DND-41 (cell line): ENCODE measurements around the gene MYO1B.

Source experiments
- ATAC-seq: fragments of 200-7000 bp; cut with Tn5 transposase; 3 replicates; pipeline ENCODE4 v1.9.1; 2021; ENCODE audit warnings: low read depth; ENCODE audit not compliant: insufficient read depth
- DNase-seq: peaks from one replicate; pipeline ENCODE4 v3.0.0-alpha.2; 2020
- H2AFZ ChIP-seq: 2 replicates; pipeline ENCODE4 v1.6.0; 2012; ENCODE audit warnings: low read depth, low read length
- H3K27ac ChIP-seq: 2 replicates; pipeline ENCODE4 v1.5.1; 2012; ENCODE audit warnings: low read length, inconsistent platforms
- H3K27me3 ChIP-seq: fragments of 200-600 bp; sonication (generic); 2 replicates; pipeline ENCODE4 v1.6.0; 2012; ENCODE audit warnings: low read length, mild to moderate bottlenecking, inconsistent platforms; ENCODE audit not compliant: insufficient read depth, poor library complexity
- H3K36me3 ChIP-seq: 2 replicates; pipeline ENCODE4 v1.5.1; 2012; ENCODE audit warnings: low read length, inconsistent platforms; ENCODE audit not compliant: insufficient read depth
- H3K4me1 ChIP-seq: 2 replicates; pipeline ENCODE4 v1.5.1; 2012; ENCODE audit warnings: mild to moderate bottlenecking, low read length; ENCODE audit not compliant: insufficient read depth
- H3K4me2 ChIP-seq: 2 replicates; pipeline ENCODE4 v1.6.0; 2012; ENCODE audit warnings: mild to moderate bottlenecking, moderate library complexity, low read length, inconsistent platforms; ENCODE audit not compliant: insufficient read depth
- H3K4me3 ChIP-seq, 2 experiments: fragments of 200-600 bp in 1 of 2; shearing (Covaris generic) in 1 of 2; 2 replicates each; pipeline ENCODE4 v1.5.1; 2012 to 2016; ENCODE audit warnings: inconsistent platforms in 2 of 2, low read length in 2 of 2, mild to moderate bottlenecking in 2 of 2, low read depth in 1 of 2, moderate library complexity in 1 of 2
- H3K79me2 ChIP-seq: 2 replicates; pipeline ENCODE4 v1.6.0; 2012; ENCODE audit warnings: low read length, inconsistent platforms; ENCODE audit not compliant: insufficient read depth
- H3K9ac ChIP-seq: 2 replicates; pipeline ENCODE4 v1.6.0; 2012; ENCODE audit warnings: low read depth, mild to moderate bottlenecking, inconsistent platforms, low read length, moderate library complexity
- H3K9me3 ChIP-seq: 2 replicates; pipeline ENCODE4 v1.5.1; 2012; ENCODE audit warnings: low read length, moderate library complexity, mild to moderate bottlenecking, inconsistent platforms; ENCODE audit not compliant: insufficient read depth, severe bottlenecking
- H4K20me1 ChIP-seq: 2 replicates; pipeline ENCODE4 v1.6.0; 2012; ENCODE audit warnings: low read length; ENCODE audit not compliant: insufficient read depth
- CTCF ChIP-seq: IDR thresholded peaks from 2 replicates; pipeline ENCODE4 v1.5.1; 2012; ENCODE audit warnings: borderline replicate concordance, low read length, moderate library complexity, mild to moderate bottlenecking; ENCODE audit not compliant: poor library complexity, severe bottlenecking; ENCODE audit errors: extremely low read depth
- EZH2 ChIP-seq: IDR thresholded peaks from 3 replicates; pipeline ENCODE4 v1.6.1; 2012; ENCODE audit warnings: borderline replicate concordance, low read depth, mild to moderate bottlenecking, moderate library complexity, low read length, inconsistent platforms; ENCODE audit not compliant: severe bottlenecking

The MYO1B gene

GRCh38 chr2:191202881-191203397, 42.3 kb upstream of the MYO1B start:
- Histone ChIP-seq H4K20me1 (no peaks in the 10 kb centered on the region), H3K4me1 (peaks cover 10% of the 10 kb centered on the region), H3K79me2 (no peaks in the 10 kb centered on the region), H3K4me2 (no peak overlapping the region), H3K27ac (no peak overlapping the region), H3K9ac (no peak overlapping the region), H3K9me3 (no peaks in the 10 kb centered on the region), H2AFZ (no peak overlapping the region), H3K27me3 (no peaks in the 10 kb centered on the region), H3K36me3 (no peaks in the 10 kb centered on the region), H3K4me3 (no peak overlapping the region)
- DNase-seq, result peak; percentile 35
- peak; percentile 78 for ATAC-seq
- TF ChIP-seq CTCF, result no peak
- TF ChIP-seq EZH2, result no peak

DNA sequence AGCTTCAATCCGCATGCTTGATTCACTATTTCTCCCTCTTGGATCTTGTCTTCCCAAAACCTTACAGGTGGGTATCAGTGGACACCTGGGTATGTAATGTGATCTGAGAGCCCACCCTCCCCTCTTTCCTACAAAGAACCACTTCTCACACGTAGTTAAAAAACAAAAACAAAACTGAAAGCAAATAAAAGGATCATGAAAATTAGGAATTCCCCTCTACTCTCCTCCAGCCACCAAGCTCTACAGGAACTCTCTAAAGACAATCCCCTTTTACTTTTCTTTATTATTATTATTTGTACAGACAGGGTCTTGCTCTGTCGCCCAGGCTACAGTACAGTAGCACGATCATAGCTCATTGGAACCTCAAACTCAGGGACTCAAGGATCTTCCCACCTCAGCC, 40.8 kb upstream of the MYO1B start:
- ATAC-seq (peak; percentile 24; the same call in 1 of the 3 replicates), DNase-seq (no peak)
- H4K20me1 ChIP-seq, result no peaks in the 10 kb centered on the region
- no peak overlapping the region for H2AFZ ChIP-seq
- H3K36me3 ChIP-seq, result no peaks in the 10 kb centered on the region
- H3K4me3 ChIP-seq, result no peak overlapping the region
- H3K27me3 ChIP-seq, result no peaks in the 10 kb centered on the region
- H3K4me2 ChIP-seq, result no peak overlapping the region
- TF ChIP-seq EZH2 (no peak), CTCF (no peak)
- H3K4me1 ChIP-seq, result peaks cover 10% of the 10 kb centered on the region
- no peak overlapping the region for H3K27ac ChIP-seq
- no peaks in the 10 kb centered on the region for H3K79me2 ChIP-seq
- no peak overlapping the region for H3K9ac ChIP-seq
- no peaks in the 10 kb centered on the region for H3K9me3 ChIP-seq

GRCh38 chr2:191206613-191207471, 38.4 kb upstream of the MYO1B start:
- H3K79me2 ChIP-seq, result no peaks in the 10 kb centered on the region
- no peaks in the 10 kb centered on the region for H3K27me3 ChIP-seq
- no peaks in the 10 kb centered on the region for H3K36me3 ChIP-seq
- H3K4me2 ChIP-seq, result no peak overlapping the region
- H3K4me1 ChIP-seq, result peaks cover 10% of the 10 kb centered on the region
- ATAC-seq, result peak; percentile 61
- no peaks in the 10 kb centered on the region for H4K20me1 ChIP-seq
- no peak overlapping the region for H2AFZ ChIP-seq
- H3K4me3 ChIP-seq, result no peak overlapping the region
- no peak for TF ChIP-seq CTCF
- no peak for TF ChIP-seq EZH2
- H3K27ac ChIP-seq, result no peak overlapping the region
- DNase-seq, result peak; percentile 29
- no peak overlapping the region for H3K9ac ChIP-seq
- peaks cover 5% of the 10 kb centered on the region for H3K9me3 ChIP-seq
